ENCODE data around the gene TATDN3. TPM values are rescaled to one million over a fixed set of nuclear protein-coding genes. Genes with fewer than 3 reads are reported as not detected.
A peak's percentile ranks its signal among the peaks of the same experiment; 100 is the strongest.

TATDN3 gene
- polyA plus RNA-seq, 1 donor (not counting 4 experiments of a cell fraction or from before 2014, with no cell fraction given): 11.6 TPM

GRCh38 chr1:212752934-212753497 is 38.7 kb upstream of the TATDN3 start:
- H2AFZ ChIP-seq (ENCODE audit: control insufficient read depth, low read length): no peak overlapping the region
- no peak overlapping the region for H3K27ac ChIP-seq (ENCODE audit: control insufficient read depth, insufficient read depth, low read length)
- TF ChIP-seq CTCF (optimal IDR thresholded peaks at IDR 0.05 in 1 of 3, IDR thresholded peaks at IDR 0.05 in 1 of 3, conservative IDR thresholded peaks at IDR 0.05 in 1 of 3; ENCODE audit: extremely low read depth in 1 of 3, insufficient read depth in 2 of 3, low read length in 3 of 3) (no peak), EZH2 (IDR thresholded peaks at IDR 0.05; ENCODE audit: low read length) (no peak)
- H3K4me3 ChIP-seq (ENCODE audit: control insufficient read depth in 2 of 3, extremely low read depth in 1 of 3, insufficient read depth in 2 of 3, low read depth in 1 of 3, low read length in 3 of 3): no peak overlapping the region
- H3K9me1 ChIP-seq (ENCODE audit: control insufficient read depth, extremely low read depth, insufficient read depth, low read length): no peaks in the 10 kb centered on the region
- FAIRE-seq: no peak
- DNase-seq (ENCODE audit: low read depth, low spot score): no peak
- no peaks in the 10 kb centered on the region for H3K27me3 ChIP-seq (ENCODE audit: control insufficient read depth, extremely low read depth, insufficient read depth, low read length)
- no peaks in the 10 kb centered on the region for H3K36me3 ChIP-seq (ENCODE audit: control insufficient read depth in 2 of 2, extremely low read depth in 1 of 2, insufficient read depth in 2 of 2, low read length in 2 of 2)
- H3K9me3 ChIP-seq (ENCODE audit: control insufficient read depth, low read depth, low read length): no peaks in the 10 kb centered on the region
- H3K9ac ChIP-seq (ENCODE audit: control insufficient read depth, extremely low read depth, insufficient read depth, low read length): no peak overlapping the region
- no peaks in the 10 kb centered on the region for H3K79me2 ChIP-seq (ENCODE audit: control insufficient read depth, insufficient read depth, low read length)
- no peaks in the 10 kb centered on the region for H4K20me1 ChIP-seq (ENCODE audit: control insufficient read depth, extremely low read depth, insufficient read depth, low read length)
- H3K4me2 ChIP-seq (ENCODE audit: control insufficient read depth, extremely low read depth, insufficient read depth, low read depth, low read length): peak overlapping the region; percentile 14
- H3K4me1 ChIP-seq (ENCODE audit: control insufficient read depth, extremely low read depth, insufficient read depth, low read length): peaks cover 5% of the 10 kb centered on the region
- dilution Hi-C loops (cut with MboI; ENCODE audit: extremely low pct_ligation_motif_present, low sequenced_read_pairs): no loop called here

- Histone ChIP-seq H3K9ac (ENCODE audit: control insufficient read depth, extremely low read depth, insufficient read depth, low read length) (no peak overlapping the region), H3K9me3 (ENCODE audit: control insufficient read depth, low read depth, low read length) (no peaks in the 10 kb centered on the region), H3K79me2 (ENCODE audit: control insufficient read depth, insufficient read depth, low read length) (no peaks in the 10 kb centered on the region), H3K4me1 (ENCODE audit: control insufficient read depth, extremely low read depth, insufficient read depth, low read length) (peaks cover 5% of the 10 kb centered on the region), H4K20me1 (ENCODE audit: control insufficient read depth, extremely low read depth, insufficient read depth, low read length) (no peaks in the 10 kb centered on the region), H2AFZ (ENCODE audit: control insufficient read depth, low read length) (no peak overlapping the region), H3K4me2 (ENCODE audit: control insufficient read depth, extremely low read depth, insufficient read depth, low read depth, low read length) (no peak overlapping the region), H3K4me3 (ENCODE audit: control insufficient read depth in 2 of 3, extremely low read depth in 1 of 3, insufficient read depth in 2 of 3, low read depth in 1 of 3, low read length in 3 of 3) (no peak overlapping the region), H3K27me3 (ENCODE audit: control insufficient read depth, extremely low read depth, insufficient read depth, low read length) (no peaks in the 10 kb centered on the region), H3K27ac (ENCODE audit: control insufficient read depth, insufficient read depth, low read length) (no peak overlapping the region), H3K36me3 (ENCODE audit: control insufficient read depth in 2 of 2, extremely low read depth in 1 of 2, insufficient read depth in 2 of 2, low read length in 2 of 2) (no peaks in the 10 kb centered on the region), H3K9me1 (ENCODE audit: control insufficient read depth, extremely low read depth, insufficient read depth, low read length) (no peaks in the 10 kb centered on the region)
- DNase-seq (ENCODE audit: low read depth, low spot score) (no peak), FAIRE-seq (no peak)
- TF ChIP-seq EZH2 (IDR thresholded peaks at IDR 0.05; ENCODE audit: low read length) (no peak), CTCF (optimal IDR thresholded peaks at IDR 0.05 in 1 of 3, IDR thresholded peaks at IDR 0.05 in 1 of 3, conservative IDR thresholded peaks at IDR 0.05 in 1 of 3; ENCODE audit: extremely low read depth in 1 of 3, insufficient read depth in 2 of 3, low read length in 3 of 3) (no peak)
- dilution Hi-C loops (cut with MboI; ENCODE audit: extremely low pct_ligation_motif_present, low sequenced_read_pairs): no loop called here
Observed at GRCh38 chr1:212753749-212754148, 37.9 kb upstream of the TATDN3 start.
